Naive B cell (primary cell): Measurements from ENCODE around the gene PRR3. TPM values are rescaled to one million over a fixed set of nuclear protein-coding genes. Genes with fewer than 3 reads are reported as not detected.

ENCODE experiments used
- ATAC-seq, 2 donors: fragments of 150-1000 bp; cut with Tn5 transposase; 2 replicates each; pipeline ENCODE4 v1.10.0; 2021; ENCODE audit warnings: low read depth in 2 of 2, mild to moderate bottlenecking in 2 of 2, moderate library complexity in 2 of 2
- DNase-seq: peaks from one replicate; pipeline ENCODE4 v3.0.0; 2022
- H3K27ac Mint-ChIP-seq, 6 donors: one replicate each; pipeline ENCODE4 v1.8.0; 2020 to 2022; ENCODE audit warnings: mild to moderate bottlenecking in 6 of 6, mixed read lengths in 6 of 6, moderate library complexity in 5 of 6, inconsistent platforms in 2 of 6
- H3K27me3 Mint-ChIP-seq, 3 donors: one replicate each; pipeline ENCODE4 v1.8.0; 2021 to 2022; ENCODE audit warnings: mixed read lengths in 3 of 3, mild to moderate bottlenecking in 1 of 3
- H3K36me3 Mint-ChIP-seq, 2 donors: one replicate each; pipeline ENCODE4 v1.8.0; 2020 to 2022; ENCODE audit warnings: mixed read lengths in 2 of 2, inconsistent platforms in 1 of 2, mild to moderate bottlenecking in 1 of 2
- H3K4me1 Mint-ChIP-seq, 3 donors: one replicate each; pipeline ENCODE4 v1.8.0; 2020 to 2022; ENCODE audit warnings: mixed read lengths in 3 of 3, inconsistent platforms in 1 of 3, mild to moderate bottlenecking in 1 of 3, moderate library complexity in 1 of 3
- H3K4me3 Mint-ChIP-seq, 8 donors: one replicate each; pipeline ENCODE4 v1.8.0; 2020 to 2022; ENCODE audit warnings: mild to moderate bottlenecking in 8 of 8, mixed read lengths in 8 of 8, moderate library complexity in 8 of 8, inconsistent platforms in 2 of 8
- H3K9me3 Mint-ChIP-seq, 7 donors: one replicate each; pipeline ENCODE4 v1.8.0; 2020 to 2022; ENCODE audit warnings: mixed read lengths in 7 of 7, mild to moderate bottlenecking in 5 of 7, inconsistent platforms in 2 of 7, moderate library complexity in 1 of 7
- polyA plus RNA-seq, 6 donors: library from polyadenylated mRNA; unstranded; fragments of 300-500 nt; fragmentation: Illumina TruSeq; gene quantifications; one replicate each; pipeline ENCODE4 v1.2.3, GENCODE V29; 2021; ENCODE audit warnings: low read depth in 6 of 6

The PRR3 gene
- polyA plus RNA-seq, 6 donors from 2014 or later = 8.1 to 14.2 (median 11.2) TPM

GRCh38 chr6:30612687-30613248 is 55.7 kb downstream of the PRR3 start:
- Mint-ChIP-seq H3K9me3 (peaks cover 0 to 4% (median 0%) of the 10 kb centered on the region in 7 donors), H3K27ac (peak overlapping the region in 4 of 6 donors; percentile 80 to 100 (median 92)), H3K27me3 (no peaks in the 10 kb centered on the region), H3K4me3 (peak overlapping the region in 1 of 8 donors; percentile 97), H3K36me3 (peaks cover 22 to 30% of the 10 kb centered on the region in 2 donors), H3K4me1 (peaks cover 42 to 63% (median 61%) of the 10 kb centered on the region in 3 donors)
- ATAC-seq (no peak), DNase-seq (no peak)

Other genes with a start within 250 kb of the PRR3 start
- 10 to 100 TPM in 4 of 6 donors, 1 to 10 TPM in 2; 8.0 to 16.3 (median 15.0) TPM for gene TRIM39, start 230.4 kb upstream of the PRR3 start, polyA plus RNA-seq
- 100 to 1,000 TPM in 3 of 6 donors, 10 to 100 TPM in 3; 82.9 to 124 (median 98.4) TPM for gene RPP21, start 212.1 kb upstream of the PRR3 start, polyA plus RNA-seq
- 1,000 to 10,000 TPM; 2,024 to 3,192 (median 2,301) TPM for gene HLA-E, start 67.8 kb upstream of the PRR3 start, polyA plus RNA-seq
- 10 to 100 TPM; 23.8 to 47.4 (median 36.8) TPM for gene GNL1, start 806 bp upstream of the PRR3 start, polyA plus RNA-seq
- 10 to 100 TPM; 11.5 to 31.0 (median 19.3) TPM for gene ABCF1, start 14.1 kb downstream of the PRR3 start, polyA plus RNA-seq
- gene PPP1R10, start 59.9 kb downstream of the PRR3 start, polyA plus RNA-seq = 10 to 100 TPM in 5 of 6 donors, 1 to 10 TPM in 1; 7.8 to 27.9 (median 25.9) TPM
- gene MRPS18B, start 60.5 kb downstream of the PRR3 start, polyA plus RNA-seq = 100 to 1,000 TPM; 101 to 221 (median 142) TPM
- 1 to 10 TPM in 5 of 6 donors, under 1 TPM in 1; 0.79 to 4.1 (median 2.0) TPM for gene ATAT1, start 69.6 kb downstream of the PRR3 start, polyA plus RNA-seq
- 10 to 100 TPM in 4 of 6 donors, 1 to 10 TPM in 2; 8.1 to 15.5 (median 12.2) TPM for gene C6orf136, start 89.8 kb downstream of the PRR3 start, polyA plus RNA-seq
- 10 to 100 TPM in 5 of 6 donors, 1 to 10 TPM in 1; 4.2 to 27.0 (median 16.1) TPM for gene DHX16, start 115.7 kb downstream of the PRR3 start, polyA plus RNA-seq
- 100 to 1,000 TPM in 1 of 6 donors, 10 to 100 TPM in 5; 70.3 to 103 (median 82.6) TPM for gene PPP1R18, start 129.3 kb downstream of the PRR3 start, polyA plus RNA-seq
- 10 to 100 TPM; 37.3 to 72.1 (median 45.4) TPM for gene NRM, start 133.7 kb downstream of the PRR3 start, polyA plus RNA-seq
- 1 to 10 TPM; 2.0 to 8.3 (median 3.5) TPM for gene MDC1, start 160.0 kb downstream of the PRR3 start, polyA plus RNA-seq
- 100 to 1,000 TPM in 1 of 6 donors, 10 to 100 TPM in 5; 37.9 to 104 (median 73.3) TPM for gene TUBB, start 163.1 kb downstream of the PRR3 start, polyA plus RNA-seq
- 10 to 100 TPM; 43.5 to 65.2 (median 52.4) TPM for gene FLOT1, start 185.4 kb downstream of the PRR3 start, polyA plus RNA-seq
- gene IER3, start 187.3 kb downstream of the PRR3 start, polyA plus RNA-seq = under 1 TPM in 1 of 6 donors, not detected in 5; 0.31 TPM